Activated CD8-positive, alpha-beta memory T cell treated with anti-CD3 and anti-CD28 coated beads, Interleukin-2, amount 50 U/mL, for 24 hours (primary cell): ENCODE data around the gene NINL.

Experiments
- DNase-seq: peaks from one replicate; pipeline ENCODE4 v3.0.0-alpha.2; 2020; ENCODE audit errors: extremely low read depth

NINL gene

GRCh38 chr20:25464501-25465242 is 120.7 kb downstream of the NINL start:
- no peak for DNase-seq

GRCh38 chr20:25461786-25462545 is 123.4 kb downstream of the NINL start:
- no peak for DNase-seq

DNA sequence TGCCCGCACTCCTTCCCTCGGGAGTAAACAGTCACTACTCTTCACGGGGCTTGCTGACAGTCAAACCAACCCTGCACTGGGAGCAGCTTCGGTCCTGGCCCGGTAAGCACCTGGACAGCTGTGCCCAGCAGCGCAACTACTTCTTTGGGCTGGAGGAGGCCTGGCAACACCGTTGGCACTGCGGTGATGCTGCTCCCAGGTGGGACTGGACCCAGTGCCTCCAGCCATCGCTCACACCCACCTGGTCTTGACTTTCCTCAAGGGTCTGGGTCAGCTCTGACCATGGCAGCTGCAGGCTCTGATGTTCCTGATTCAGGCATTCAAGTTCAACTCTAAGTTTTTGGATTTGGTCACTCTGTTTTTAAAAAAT is 124.1 kb downstream of the NINL start:
- DNase-seq = no peak

- no peak for DNase-seq
Measured at GRCh38 chr20:25460566-25461280, 124.6 kb downstream of the NINL start.

- DNase-seq = no peak
Measured at GRCh38 chr20:25459916-25460535, 125.3 kb downstream of the NINL start.

- DNase-seq = no peak
Measured at GRCh38 chr20:25459111-25459830, 126.1 kb downstream of the NINL start.

- no peak for DNase-seq
Measured at GRCh38 chr20:25457886-25458680, 127.2 kb downstream of the NINL start.

- DNase-seq = no peak
Measured at GRCh38 chr20:25454153-25454900, 131.0 kb downstream of the NINL start.

DNA sequence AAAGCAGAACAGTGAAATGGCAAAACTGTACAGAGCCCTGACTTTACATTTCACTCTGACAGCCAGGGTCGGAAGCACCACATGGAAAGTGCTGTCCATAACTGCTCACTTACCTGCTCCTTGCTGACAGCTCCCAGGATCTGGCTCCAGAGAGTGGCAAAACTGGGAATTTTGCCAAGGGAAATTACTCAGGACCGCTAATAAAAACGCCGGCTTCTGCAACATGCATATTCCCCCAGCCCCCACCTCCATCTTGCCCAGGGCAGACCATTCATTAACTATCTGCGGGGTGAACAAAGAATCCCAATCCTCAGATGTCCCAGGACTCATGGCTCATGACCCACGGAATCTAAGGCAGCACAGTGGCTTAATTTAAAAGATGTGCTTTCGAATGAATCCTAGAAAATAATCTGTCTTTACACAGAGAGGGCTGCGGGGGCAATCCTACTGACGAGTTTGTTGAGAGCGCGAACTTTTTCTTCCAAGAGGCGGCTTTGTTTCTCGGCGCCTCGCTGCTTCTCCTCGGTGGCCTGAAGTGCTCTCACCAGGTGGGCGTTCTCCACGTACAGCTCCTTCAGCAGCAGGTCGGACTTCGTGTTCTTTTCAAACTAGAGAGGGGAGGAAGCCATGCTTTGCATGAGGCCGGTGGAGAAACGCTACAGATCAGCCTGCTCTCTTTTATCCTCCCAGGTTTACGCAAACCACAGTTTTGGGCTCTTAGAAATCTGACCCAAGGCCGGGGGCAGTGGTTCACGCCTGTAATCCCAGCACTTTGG is 132.1 kb downstream of the NINL start:
- DNase-seq = no peak

DNA sequence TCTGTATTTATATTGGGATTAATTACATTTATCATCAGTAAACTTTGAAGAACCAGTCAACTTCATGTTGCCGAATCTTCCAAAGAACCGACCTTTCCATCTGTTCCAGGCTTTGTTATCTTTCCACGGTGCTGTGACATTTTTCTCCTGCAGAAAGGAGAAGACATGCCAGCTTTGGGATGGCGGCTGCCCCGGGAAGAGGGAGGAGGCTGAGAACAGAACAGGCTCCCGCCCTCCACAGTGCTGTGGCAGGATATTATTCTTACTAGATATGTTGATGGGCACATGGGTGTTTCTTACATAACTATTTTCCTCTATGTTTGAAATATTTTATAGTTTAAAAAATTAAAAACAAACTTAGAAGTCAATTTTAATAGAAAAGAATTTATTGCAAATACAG is 133.0 kb downstream of the NINL start:
- no peak for DNase-seq

GRCh38 chr20:25447671-25448070 is 137.7 kb downstream of the NINL start:
- no peak for DNase-seq

- DNase-seq = no peak
Measured at GRCh38 chr20:25444556-25444955, 140.8 kb downstream of the NINL start.

DNA sequence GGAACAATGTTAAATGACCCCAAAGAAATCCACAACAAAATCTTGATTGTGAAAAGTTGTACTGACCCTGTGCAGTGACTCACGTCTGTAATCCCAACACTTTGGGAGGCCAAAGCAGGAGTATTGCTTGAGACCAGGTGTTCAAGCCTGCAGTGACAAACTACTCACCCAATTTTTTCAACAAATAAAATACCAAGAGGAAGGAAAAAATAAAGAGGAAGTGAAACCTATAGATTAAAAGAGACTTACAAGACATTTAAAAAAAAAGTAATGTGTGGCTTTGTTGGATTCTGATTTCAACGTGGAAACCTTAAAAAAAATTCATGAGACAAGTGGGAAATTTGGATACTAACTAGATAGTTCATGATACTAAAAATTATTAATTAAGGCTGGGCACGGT is 146.0 kb downstream of the NINL start:
- no peak for DNase-seq

GRCh38 chr20:25437153-25437581 is 148.2 kb downstream of the NINL start:
- no peak for DNase-seq

DNA sequence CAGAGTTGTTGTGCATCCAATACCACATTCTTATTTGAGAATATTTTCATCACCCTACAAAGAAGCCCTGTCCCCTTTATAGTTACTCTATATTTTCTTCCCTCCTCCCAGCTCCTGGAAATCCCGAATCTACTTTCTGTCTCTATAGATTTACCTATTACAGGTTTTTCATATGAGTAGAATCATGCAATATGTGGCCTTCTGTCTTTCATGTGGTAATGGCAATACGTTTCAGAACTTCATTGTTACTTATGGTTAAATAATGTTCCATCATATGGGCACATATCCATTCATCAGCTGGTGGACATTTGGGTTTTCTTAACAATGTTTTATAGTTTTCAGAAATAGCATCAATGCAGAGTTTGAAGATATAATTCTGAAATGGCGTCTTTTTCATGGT is 160.8 kb downstream of the NINL start:
- no peak for DNase-seq

GRCh38 chr20:25422032-25422431 is 163.3 kb downstream of the NINL start:
- DNase-seq = no peak

GRCh38 chr20:25421102-25421501 is 164.2 kb downstream of the NINL start:
- DNase-seq = no peak

DNA sequence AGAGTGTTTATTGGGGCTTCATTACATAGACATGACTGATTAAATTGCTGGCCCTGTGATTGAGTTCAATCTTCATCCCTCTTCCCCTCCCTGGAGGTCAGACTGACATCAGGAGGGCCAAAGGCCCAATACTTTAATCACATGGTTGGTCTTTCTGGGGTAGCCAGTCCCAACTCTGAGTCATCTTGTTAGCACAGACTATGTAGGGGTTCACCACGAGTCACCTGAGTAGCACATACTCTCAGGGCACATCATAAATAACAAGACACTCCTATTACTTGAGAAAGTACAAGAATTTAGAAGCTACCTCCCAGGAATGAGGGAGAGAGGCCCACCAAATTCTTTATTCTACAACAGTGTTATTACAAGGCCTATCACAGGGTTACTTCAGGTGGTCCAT is 166.6 kb downstream of the NINL start:
- no peak for DNase-seq

DNA sequence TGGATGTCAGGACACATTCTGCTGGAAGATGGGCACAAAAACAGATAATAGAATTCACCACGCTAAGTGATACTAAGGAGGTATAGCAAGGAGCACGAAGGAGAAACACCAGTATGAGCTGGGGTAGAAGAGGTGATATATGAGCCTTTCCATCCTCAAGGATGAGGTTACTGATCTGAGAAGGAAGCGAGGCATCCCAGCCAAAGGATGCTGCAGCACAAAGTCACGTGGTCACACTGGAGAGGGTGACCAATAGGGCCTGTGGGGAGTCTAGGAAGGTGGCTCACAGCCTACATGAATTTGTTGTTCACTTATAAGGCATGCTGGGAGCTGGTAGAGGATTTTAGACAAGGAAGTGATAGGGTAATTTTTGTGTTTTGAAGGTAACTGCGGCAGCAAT is 176.4 kb downstream of the NINL start:
- DNase-seq = no peak
